ENCODE results near the gene PLA2G2F.

Gene PLA2G2F

DNA sequence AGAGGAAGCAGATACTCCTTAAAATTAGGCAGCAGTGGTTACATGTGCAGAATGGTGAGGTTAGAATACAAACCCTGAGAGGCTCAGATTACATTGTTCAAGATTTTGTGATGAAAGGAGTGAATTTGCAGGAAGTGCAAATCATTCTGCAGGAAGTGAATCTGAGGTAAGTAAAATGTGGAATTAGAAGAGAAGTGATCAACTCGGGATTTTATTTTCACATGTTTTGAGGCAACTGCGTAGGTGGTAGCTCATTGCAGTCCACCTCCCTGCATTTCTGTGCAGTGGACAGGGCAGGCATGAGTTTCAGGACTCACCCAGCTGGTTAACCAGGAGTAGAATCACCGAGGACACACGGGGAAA lies 49.3 kb downstream of the PLA2G2F start:
- no peak for DNase-seq (ENCODE audit: low read depth, low spot score)

- no peak for DNase-seq (ENCODE audit: low read depth, low spot score)
Observed at GRCh38 chr1:20189664-20190063, 50.5 kb downstream of the PLA2G2F start.

DNA sequence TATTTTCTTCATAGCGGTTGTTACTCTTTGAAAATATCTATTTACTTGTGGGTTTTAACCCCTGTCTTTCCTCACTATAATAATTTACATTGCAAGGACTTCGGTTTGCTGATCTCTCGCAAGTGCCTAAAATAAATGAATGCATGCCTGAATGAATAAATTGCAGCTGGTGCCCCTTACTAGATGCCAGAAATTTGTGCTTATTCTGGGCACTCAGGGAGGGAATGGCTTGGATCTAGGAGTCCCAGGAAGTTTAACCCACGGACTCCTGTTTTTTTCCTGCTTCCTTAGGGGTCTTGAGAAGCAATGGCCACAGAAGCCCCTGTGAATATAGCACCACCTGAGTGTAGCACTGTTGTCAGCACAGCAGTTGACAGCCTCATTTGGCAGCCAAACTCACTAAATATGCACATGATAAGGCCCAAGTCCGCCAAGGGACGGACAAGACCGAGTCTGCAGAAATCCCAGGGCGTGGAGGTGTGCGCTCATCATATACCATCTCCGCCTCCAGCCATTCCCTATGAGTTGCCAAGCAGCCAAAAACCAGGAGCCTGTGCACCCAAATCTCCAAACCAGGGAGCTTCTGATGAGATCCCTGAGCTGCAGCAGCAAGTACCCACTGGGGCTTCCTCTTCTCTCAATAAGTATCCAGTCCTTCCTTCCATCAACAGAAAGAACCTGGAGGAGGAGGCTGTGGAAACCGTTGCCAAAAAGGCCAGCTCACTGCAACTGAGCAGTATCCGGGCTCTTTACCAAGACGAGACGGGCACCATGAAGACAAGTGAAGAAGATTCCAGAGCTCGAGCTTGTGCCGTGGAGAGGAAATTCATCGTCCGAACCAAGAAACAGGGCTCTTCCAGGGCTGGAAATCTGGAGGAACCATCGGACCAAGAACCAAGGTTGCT lies 51.4 kb downstream of the PLA2G2F start:
- no peak for DNase-seq (ENCODE audit: low read depth, low spot score)

- DNase-seq (ENCODE audit: low read depth, low spot score), result no peak
Observed at GRCh38 chr1:20191266-20191825, 52.2 kb downstream of the PLA2G2F start.

- DNase-seq (ENCODE audit: low read depth, low spot score), result no peak
Observed at GRCh38 chr1:20192364-20192763, 53.2 kb downstream of the PLA2G2F start.

GRCh38 chr1:20192871-20193411 lies 53.8 kb downstream of the PLA2G2F start:
- no peak for DNase-seq (ENCODE audit: low read depth, low spot score)

- DNase-seq (ENCODE audit: low read depth, low spot score), result no peak
Observed at GRCh38 chr1:20194224-20194623, 55.1 kb downstream of the PLA2G2F start.

DNA sequence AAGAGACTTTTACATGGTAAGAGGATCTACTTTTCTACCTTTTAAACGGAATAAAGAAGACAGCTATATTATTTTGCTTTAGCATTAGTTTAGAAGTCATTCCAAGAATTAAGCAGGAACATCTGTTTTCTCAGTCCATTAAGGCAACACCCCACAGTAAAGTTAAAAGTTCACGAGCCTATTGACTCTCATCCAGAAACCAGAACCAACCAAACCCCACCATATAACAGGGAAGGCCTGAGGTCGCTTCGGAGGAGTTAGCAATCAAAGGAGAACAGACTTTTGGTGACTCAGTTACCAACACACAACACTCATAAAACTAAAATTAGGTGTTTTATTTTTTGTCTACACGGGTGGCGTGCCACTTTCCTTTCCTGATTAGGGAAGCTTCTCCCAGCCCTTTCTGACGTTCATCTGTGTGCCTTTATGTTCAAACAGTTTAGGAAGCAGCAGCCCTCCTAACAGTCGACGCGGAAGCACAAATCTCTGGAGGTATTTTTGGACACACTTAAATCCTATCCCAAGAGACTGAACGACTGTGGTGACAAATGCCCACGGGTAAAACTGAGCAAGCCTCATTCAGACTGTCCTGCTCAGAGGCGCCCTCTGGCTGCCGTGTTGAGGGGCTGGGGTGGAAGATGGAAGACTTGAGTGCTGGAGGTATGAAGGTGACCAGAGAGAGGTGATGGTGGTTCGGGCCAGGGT lies 55.8 kb downstream of the PLA2G2F start:
- DNase-seq (ENCODE audit: low read depth, low spot score), result peak; percentile 85

GRCh38 chr1:20195462-20195780 lies 56.3 kb downstream of the PLA2G2F start:
- DNase-seq (ENCODE audit: low read depth, low spot score), result no peak

GRCh38 chr1:20197329-20197791 lies 58.2 kb downstream of the PLA2G2F start:
- no peak for DNase-seq (ENCODE audit: low read depth, low spot score)

DNA sequence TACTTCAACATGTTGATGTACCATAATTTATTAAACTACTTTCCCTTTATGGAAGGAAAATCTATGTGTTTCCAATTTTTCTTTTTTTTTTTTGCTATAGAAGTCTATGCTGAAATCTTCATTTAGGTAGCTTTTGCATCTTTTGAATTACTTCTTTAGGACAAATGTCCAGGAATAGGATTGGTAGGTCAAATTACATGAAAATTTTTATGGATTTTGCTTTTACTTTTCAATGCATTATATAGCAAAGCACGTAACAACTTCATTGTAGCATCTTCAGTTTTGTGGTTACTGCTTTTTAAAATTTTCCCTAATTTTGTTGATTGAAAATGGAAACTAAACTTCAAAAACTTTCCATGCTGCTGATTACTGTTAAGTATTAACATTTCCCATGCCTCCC lies 59.2 kb downstream of the PLA2G2F start:
- DNase-seq (ENCODE audit: low read depth, low spot score), result no peak

- DNase-seq (ENCODE audit: low read depth, low spot score), result no peak
Observed at GRCh38 chr1:20198918-20199317, 59.8 kb downstream of the PLA2G2F start.

- DNase-seq (ENCODE audit: low read depth, low spot score), result no peak
Observed at GRCh38 chr1:20199403-20199802, 60.3 kb downstream of the PLA2G2F start.

- no peak for DNase-seq (ENCODE audit: low read depth, low spot score)
Observed at GRCh38 chr1:20199840-20200239, 60.7 kb downstream of the PLA2G2F start.

Measured in ELF-1 (cell line).